ENCODE data around the gene STYXL2.

The STYXL2 gene

GRCh38 chr1:167081594-167082156, 12.2 kb upstream of the STYXL2 start:
- DNase-seq = no peak

GRCh38 chr1:167082511-167083027, 11.3 kb upstream of the STYXL2 start:
- DNase-seq = no peak

- no peak for DNase-seq
These were observed 10.7 kb upstream of the STYXL2 start for GRCh38 chr1:167083066-167083665.

GRCh38 chr1:167083871-167084270, 10.0 kb upstream of the STYXL2 start:
- DNase-seq = no peak

- DNase-seq = no peak
These were observed 9.1 kb upstream of the STYXL2 start for GRCh38 chr1:167084757-167085156.

GRCh38 chr1:167086033-167086432, 7.8 kb upstream of the STYXL2 start:
- DNase-seq = no peak

GRCh38 chr1:167086768-167087167, 7.1 kb upstream of the STYXL2 start:
- no peak for DNase-seq

GRCh38 chr1:167088746-167089417, 5.0 kb upstream of the STYXL2 start:
- no peak for DNase-seq

- DNase-seq = no peak
These were observed 3.9 kb upstream of the STYXL2 start for GRCh38 chr1:167089939-167090313.

GRCh38 chr1:167090314-167090942, 3.4 kb upstream of the STYXL2 start, which contains the start of gene GPA33:
TSS of gene GPA33 (minus strand) at chr1:167090377. CDS start at chr1:167090287, 90 bp downstream.
- peak in 2 of 5 experiments; percentile 21 to 53 for DNase-seq

- DNase-seq = no peak
These were observed 1.2 kb upstream of the STYXL2 start for GRCh38 chr1:167092653-167093052.

GRCh38 chr1:167094690-167095089, 815 bp downstream of the STYXL2 start:
- no peak for DNase-seq

- DNase-seq = no peak
These were observed 1.5 kb downstream of the STYXL2 start for GRCh38 chr1:167095368-167095767.

- no peak for DNase-seq
These were observed 6.0 kb downstream of the STYXL2 start for GRCh38 chr1:167099851-167100250.

GRCh38 chr1:167100730-167101129, 6.9 kb downstream of the STYXL2 start:
- DNase-seq = no peak

- DNase-seq = no peak
These were observed 7.9 kb downstream of the STYXL2 start for GRCh38 chr1:167101754-167102153.

- DNase-seq = no peak
These were observed 9.2 kb downstream of the STYXL2 start for GRCh38 chr1:167102906-167103573.

- DNase-seq = no peak
These were observed 10.4 kb downstream of the STYXL2 start for GRCh38 chr1:167104256-167104633.

- no peak for DNase-seq
These were observed 11.6 kb downstream of the STYXL2 start for GRCh38 chr1:167105271-167106118.

GRCh38 chr1:167106119-167106461, 12.2 kb downstream of the STYXL2 start:
- DNase-seq = no peak

GRCh38 chr1:167107456-167107855, 13.6 kb downstream of the STYXL2 start:
- no peak for DNase-seq

- no peak for DNase-seq
These were observed 15.2 kb downstream of the STYXL2 start for GRCh38 chr1:167109125-167109524.

All from T-helper 2 cell (primary cell).